ENCODE data around the gene ACAD11.

ACAD11 gene

DNA sequence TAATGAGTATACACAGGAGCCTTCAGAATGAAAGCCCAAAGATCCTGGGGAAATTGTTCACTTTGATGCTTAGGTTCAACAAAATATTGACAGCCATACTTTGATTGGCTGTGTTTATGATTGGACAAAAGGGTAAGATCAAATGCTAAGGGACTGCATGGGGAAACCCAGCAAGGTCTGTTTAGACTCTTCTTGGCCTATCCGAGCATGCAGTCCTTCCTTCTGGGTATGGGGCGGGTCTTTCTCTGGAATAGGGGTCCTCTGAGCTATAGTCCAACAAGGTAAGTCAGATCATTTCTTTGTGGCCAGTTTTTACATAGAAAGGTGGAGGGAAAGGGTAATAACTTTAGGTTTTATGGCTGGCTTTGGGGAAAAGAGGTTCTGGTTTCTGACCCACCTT is 115.5 kb downstream of the ACAD11 start:
- TF ChIP-seq, protein P1, sequence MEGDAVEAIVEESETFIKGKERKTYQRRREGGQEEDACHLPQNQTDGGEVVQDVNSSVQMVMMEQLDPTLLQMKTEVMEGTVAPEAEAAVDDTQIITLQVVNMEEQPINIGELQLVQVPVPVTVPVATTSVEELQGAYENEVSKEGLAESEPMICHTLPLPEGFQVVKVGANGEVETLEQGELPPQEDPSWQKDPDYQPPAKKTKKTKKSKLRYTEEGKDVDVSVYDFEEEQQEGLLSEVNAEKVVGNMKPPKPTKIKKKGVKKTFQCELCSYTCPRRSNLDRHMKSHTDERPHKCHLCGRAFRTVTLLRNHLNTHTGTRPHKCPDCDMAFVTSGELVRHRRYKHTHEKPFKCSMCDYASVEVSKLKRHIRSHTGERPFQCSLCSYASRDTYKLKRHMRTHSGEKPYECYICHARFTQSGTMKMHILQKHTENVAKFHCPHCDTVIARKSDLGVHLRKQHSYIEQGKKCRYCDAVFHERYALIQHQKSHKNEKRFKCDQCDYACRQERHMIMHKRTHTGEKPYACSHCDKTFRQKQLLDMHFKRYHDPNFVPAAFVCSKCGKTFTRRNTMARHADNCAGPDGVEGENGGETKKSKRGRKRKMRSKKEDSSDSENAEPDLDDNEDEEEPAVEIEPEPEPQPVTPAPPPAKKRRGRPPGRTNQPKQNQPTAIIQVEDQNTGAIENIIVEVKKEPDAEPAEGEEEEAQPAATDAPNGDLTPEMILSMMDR (IDR thresholded peaks at IDR 0.05; ENCODE audit: extremely low read depth, missing control alignments) = no peak
- DNase-seq (ENCODE audit: low spot score) = no peak

DNA sequence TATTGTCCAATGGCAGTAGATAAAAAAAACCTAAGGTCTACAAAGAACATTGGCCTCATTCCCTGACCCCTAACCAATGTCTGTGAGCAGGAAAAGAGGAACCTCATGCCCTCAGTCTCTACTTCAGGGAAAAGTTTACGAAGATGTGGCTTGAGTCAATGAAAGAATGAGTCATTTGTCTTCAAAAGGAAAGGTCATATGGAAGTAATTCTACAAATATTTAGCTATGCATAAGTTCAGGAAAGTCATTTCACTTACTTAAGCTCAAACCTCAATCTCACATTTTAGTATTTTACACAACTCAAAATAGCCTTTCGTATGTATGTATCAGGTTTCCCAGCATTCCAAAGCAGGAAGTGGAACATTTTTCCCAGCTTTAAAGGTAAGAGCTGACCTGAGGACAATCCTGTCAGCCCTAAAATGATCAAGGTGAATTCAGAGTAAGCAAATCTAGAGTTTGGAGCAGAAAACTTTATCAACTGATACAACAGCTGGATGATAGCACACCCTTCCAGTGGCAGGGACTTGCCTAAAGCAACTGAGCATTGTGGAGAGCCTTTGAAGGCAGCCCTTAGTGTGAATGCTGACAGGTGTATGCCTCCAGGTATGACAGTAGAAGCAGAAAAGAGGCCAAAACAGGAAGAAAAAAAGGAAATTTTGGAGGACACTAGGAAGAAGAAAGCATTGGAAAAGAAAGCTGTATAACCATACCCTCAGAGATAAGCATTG is 116.4 kb downstream of the ACAD11 start:
- TF ChIP-seq, protein P1 (IDR thresholded peaks at IDR 0.05; ENCODE audit: extremely low read depth, missing control alignments) = no peak
- DNase-seq (ENCODE audit: low spot score) = no peak

DNA sequence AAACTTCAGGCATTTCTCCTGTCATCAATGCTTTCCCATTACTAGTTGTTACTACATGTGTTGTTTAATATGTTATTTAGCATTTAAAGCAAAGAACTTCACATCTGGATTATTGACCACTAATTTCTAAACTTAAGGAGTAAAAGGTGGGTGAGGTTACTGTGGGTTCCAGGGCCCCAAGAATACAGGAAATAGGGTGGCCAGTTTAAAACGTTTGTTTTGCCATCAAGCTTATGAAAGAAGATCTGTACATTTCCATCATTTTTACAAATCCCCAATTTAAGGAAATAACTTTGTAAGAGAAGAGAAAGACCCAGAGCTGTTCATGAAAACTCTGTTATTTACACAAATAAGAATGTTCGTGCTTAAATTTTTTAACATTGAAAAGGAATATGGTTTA is 117.0 kb downstream of the ACAD11 start:
- TF ChIP-seq, protein P1 (IDR thresholded peaks at IDR 0.05; ENCODE audit: extremely low read depth, missing control alignments) = no peak

DNA sequence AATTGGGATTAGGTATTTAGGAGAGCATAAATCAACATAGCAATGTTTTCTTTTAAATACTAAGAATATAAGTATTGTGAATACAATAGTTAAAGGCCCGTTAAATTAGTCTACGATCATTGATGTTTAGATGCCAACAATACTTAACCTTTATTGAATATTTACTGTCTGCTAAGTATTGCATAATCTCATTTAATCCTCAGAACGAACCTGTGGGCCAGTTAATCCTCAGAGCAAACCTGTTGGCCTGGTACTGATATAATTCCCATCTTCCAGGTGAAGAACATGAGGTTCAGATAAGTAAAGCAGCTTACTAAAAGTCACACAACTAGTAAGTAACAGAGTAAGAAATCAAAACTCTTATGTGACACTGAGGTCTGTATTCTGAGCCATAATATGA is 119.9 kb downstream of the ACAD11 start:
- TF ChIP-seq, protein P1 (IDR thresholded peaks at IDR 0.05; ENCODE audit: extremely low read depth, missing control alignments) = no peak
- no peak for DNase-seq (ENCODE audit: low spot score)

More for the DNA sequence above, 117.0 kb downstream of the ACAD11 start:
- no peak for DNase-seq (ENCODE audit: low spot score)

DNA sequence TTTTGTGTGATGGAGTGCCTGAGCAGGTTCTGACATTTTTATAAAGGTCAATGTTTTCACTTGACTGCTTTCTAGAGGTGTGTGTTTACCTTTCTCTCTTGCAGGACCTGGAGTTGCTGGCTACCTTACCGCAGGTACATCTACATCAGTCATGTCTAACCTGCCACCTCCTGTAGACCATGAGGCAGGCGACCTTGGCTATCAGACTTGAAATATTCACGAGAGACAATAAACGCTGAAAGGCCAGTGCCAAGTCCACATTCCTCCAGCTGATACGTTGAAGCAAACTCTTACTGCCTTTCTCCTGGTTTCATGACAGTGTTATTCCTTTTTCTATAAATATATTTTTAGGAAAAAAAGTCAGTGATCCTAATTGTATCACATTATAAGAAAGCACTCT is 121.5 kb downstream of the ACAD11 start:
- TF ChIP-seq, protein P1 (IDR thresholded peaks at IDR 0.05; ENCODE audit: extremely low read depth, missing control alignments) = no peak
- DNase-seq (ENCODE audit: low spot score) = no peak

DNA sequence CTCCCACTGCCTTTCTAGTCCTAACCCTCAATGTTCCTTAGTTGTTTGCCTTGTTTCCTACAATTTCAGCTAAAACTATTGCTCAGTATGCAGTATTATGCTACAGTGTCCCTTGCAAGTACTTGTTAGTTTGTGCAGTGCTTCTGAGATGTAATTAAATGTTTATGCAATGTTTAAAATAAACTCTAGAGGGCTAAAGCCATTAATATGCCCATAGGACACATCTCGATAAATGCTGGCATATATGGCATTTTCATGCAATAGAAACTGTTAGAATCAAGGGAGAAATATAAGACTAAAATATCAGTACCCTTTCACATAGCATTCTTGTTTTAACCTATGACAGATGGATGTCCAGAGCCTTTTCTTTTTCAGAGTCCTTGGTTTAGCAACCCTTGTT is 122.3 kb downstream of the ACAD11 start:
- TF ChIP-seq, protein P1 (IDR thresholded peaks at IDR 0.05; ENCODE audit: extremely low read depth, missing control alignments) = no peak
- no peak for DNase-seq (ENCODE audit: low spot score)

DNA sequence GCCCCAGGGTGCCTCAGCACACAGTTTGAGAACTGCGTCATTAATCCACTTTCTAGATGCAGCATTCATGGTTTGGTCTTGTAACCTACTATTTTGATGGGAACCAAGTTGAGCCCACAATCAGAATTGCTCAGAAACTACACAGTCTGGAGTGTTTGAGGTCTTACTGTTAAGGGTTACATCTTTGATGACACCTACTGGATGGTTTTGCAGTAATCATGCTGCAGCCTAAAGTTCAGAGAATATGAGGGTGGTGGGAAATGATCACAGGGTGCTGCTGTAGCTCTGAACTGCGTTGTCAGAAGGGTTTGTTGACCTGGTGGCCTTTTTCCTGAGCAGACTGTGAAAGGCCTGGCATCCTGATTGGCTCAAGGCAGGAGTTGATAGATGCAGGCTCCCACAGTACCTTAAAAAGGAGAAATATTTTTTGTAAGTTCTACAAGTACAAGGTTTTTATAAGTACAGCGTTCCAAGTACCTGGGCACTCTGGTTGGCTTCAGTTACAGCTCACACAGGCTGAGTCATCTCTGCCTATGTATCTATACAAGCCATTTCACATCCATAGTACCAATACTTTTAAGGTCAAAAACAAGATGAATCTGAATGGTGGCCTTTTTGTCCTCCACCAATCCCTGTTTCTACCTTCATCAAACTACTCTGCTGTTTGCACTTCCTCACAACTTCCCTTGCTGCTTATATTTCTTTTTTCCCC is 123.0 kb downstream of the ACAD11 start:
- no peak for DNase-seq (ENCODE audit: low spot score)
- TF ChIP-seq, protein P1 (IDR thresholded peaks at IDR 0.05; ENCODE audit: extremely low read depth, missing control alignments) = no peak
